ENCODE measurements around the gene NUDT13. TPM values are rescaled to one million over a fixed set of nuclear protein-coding genes. Genes with fewer than 3 reads are reported as not detected.

Gene NUDT13
- 0.31 TPM for total RNA-seq

GRCh38 chr10:73110345-73110849 lies at the start of gene NUDT13:
Gene NUDT13 (plus strand): TSS chr10:73110455. CDS start chr10:73114366, 3,911 bp downstream.
- DNase-seq = peak; percentile 75

- DNase-seq = no peak
Observed at GRCh38 chr10:73060738-73061635, 49.3 kb upstream of the NUDT13 start.

GRCh38 chr10:73061743-73062142 lies 48.5 kb upstream of the NUDT13 start:
- no peak for DNase-seq

GRCh38 chr10:73065441-73065840 lies 44.8 kb upstream of the NUDT13 start:
- no peak for DNase-seq

- no peak for DNase-seq
Observed at GRCh38 chr10:73073627-73074026, 36.6 kb upstream of the NUDT13 start.

GRCh38 chr10:73075829-73076228 lies 34.4 kb upstream of the NUDT13 start:
- DNase-seq = no peak

GRCh38 chr10:73076360-73077183 lies 33.7 kb upstream of the NUDT13 start:
- DNase-seq = peak; percentile 8

DNA sequence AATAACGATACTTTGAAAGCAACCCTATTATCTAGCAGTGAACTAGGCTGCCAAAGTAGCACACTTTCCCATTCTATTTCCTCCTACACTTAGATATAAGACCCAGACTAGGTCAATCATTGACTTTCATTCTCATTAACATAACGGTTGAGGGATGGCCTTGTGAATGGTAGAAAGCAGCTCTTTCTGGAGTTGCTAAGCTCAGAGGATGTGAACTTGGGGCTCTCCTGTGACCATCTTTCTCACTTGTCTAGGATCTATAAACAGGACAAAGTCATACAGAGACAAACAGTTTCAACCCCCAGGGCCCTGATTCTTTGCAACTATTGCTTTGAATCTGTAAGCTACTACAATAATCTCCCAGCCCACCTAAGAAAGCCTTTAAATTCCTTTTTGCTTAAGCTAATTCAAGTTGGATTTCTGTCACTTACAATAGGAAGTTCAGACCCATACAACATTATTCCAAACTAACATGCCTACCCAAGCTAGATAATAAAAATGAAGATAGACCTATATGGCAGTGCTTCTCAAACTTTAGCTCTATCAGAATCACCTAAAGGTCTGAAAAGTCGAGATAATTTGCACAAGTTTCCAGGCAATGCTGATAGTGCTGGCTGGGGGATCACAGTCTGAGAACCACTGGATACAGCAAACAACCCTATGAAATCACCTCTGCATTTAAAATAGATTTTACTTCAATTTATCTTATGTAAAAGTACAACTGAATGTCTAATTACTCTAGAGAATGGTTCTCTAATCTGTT lies 30.3 kb upstream of the NUDT13 start:
- no peak for DNase-seq

- no peak for DNase-seq
Observed at GRCh38 chr10:73083221-73083620, 27.0 kb upstream of the NUDT13 start.

- DNase-seq = no peak
Observed at GRCh38 chr10:73084209-73084608, 26.0 kb upstream of the NUDT13 start.

- no peak for DNase-seq
Observed at GRCh38 chr10:73086816-73087215, 23.4 kb upstream of the NUDT13 start.

DNA sequence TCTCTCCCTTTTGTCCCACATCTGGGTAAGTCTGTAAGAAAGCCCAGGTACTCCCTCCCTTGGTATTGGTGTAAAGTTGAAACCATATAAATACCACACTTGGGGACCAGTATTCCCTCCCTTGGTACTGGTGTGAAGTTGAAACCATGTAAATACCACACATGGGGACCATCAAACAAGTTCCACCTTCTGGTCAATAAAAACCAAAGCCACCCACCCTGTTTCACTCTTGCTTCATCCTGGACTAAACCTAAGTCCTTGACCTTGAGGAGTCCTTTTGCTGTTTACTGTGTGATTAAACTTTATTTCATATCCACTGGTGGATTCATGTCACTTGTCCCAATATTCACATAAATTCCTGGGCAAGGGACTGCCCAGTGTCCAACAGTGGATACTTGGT lies 22.0 kb upstream of the NUDT13 start:
- DNase-seq = no peak

DNA sequence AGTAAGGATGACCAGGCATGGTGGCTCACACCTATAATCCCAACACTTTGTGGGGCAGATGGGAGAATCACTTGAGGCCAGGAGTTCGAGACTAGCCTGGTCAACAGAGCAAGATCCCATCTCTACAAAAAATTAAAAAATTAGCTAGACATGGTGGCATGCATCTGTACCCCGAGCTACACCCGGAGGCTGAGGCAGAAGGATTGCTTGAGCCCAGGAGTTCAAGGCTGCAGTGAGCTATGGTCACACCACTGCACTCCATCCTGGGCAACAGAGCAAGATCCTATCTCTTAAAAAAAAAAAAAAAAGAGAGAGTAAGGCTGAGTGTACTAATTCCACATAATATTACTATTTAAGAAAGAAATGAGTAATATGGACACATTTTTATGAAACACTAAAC lies 17.4 kb upstream of the NUDT13 start:
- DNase-seq = no peak

GRCh38 chr10:73093922-73094850 lies 16.1 kb upstream of the NUDT13 start:
- no peak for DNase-seq

DNA sequence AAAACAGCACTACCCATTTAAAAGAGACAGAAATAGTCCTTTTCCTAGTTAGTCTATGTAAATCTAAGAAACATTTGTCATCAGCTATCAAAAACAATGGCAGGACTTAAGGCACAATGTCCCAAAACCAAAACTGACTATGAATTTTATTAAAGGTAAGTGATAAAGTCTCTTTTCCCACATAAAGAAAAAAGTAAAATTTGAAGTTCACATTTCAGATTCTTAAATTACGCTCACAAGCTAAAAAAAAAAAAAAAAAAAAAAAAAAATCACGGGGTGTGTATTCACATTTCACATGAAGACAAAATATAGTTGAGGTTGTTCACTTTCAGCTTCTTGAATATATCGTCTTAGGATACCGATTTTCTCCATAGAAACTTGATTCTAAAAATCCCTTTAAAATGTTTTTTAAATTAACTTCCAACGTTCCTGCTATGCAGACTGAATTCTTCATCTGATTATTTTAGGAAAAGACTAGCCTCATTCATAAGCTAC lies 15.2 kb upstream of the NUDT13 start:
- no peak for DNase-seq

DNA sequence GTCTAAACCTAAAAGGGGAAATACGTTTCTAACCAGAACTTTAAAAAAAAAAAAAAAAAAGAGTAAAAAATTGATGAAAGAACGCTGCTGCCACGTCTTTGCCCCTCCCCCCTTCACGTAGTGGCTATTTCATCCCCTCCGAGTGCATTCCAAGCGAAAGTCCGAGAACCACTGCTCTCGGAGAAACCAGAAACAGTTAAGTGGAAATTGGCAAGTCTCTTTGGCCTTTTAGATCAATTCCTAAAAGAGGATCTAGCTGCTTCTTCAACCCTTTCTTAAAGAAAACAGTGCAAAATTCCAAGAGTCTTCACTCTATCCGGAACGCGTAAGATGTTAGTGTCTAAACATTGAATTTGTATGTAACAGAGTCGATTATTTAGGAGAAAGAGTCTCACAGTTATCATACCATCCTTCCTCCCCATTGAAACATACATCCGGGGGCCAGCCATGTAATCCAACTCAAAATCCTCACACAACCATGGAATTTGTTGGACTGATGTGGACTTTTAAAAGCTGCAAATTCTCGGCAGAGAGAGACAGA lies 14.7 kb upstream of the NUDT13 start:
- DNase-seq = no peak

GRCh38 chr10:73096041-73096448 lies 14.2 kb upstream of the NUDT13 start:
- DNase-seq = peak; percentile 56

- peak; percentile 99 for DNase-seq
Observed at GRCh38 chr10:73096449-73097304, 13.6 kb upstream of the NUDT13 start, which contains the start of gene P4HA1. Gene P4HA1 (minus strand): TSS chr10:73096866. CDS start chr10:73074883, 21,983 bp downstream.

- DNase-seq = no peak
Observed at GRCh38 chr10:73097305-73097670, 13.0 kb upstream of the NUDT13 start.

DNA sequence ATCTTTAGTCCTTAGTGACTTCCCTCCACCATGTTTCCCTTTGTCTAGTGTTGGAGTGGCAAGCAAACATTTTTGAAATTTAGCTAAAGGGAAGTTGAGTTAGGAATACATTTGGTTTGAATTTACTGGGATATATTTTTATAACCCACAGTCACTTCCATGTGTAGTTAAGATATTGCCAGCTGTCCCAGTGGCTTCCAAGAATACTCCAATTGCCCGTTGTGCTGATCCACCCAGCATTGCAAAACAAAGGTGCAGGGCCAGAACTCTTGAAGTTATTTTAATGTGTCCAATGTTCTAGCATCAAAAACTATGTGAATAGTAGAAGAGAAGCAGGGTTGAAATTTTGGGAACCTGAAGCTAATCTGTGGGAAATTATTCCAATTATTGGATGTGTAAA lies 11.1 kb upstream of the NUDT13 start:
- DNase-seq = no peak
